ENCODE measurements around the gene TMEM254. TPM values are rescaled to one million over a fixed set of nuclear protein-coding genes. Genes with fewer than 3 reads are reported as not detected.

Gene TMEM254
- total and polyA plus RNA-seq, 2 of the 4 experiments (the other 2 are of a cell fraction) = 4.7 to 10.7 TPM

GRCh38 chr10:80108576-80109239 is 30.2 kb downstream of the TMEM254 start:
- Histone ChIP-seq H3K9ac (ENCODE audit: low read depth, low read length) (no peak overlapping the region), H2BK120ac (ENCODE audit: low read depth, low read length) (no peak overlapping the region), H3K4me3 (ENCODE audit: insufficient read depth, low read depth, low read length) (no peak overlapping the region), H3K9me3 (ENCODE audit: control insufficient read depth, insufficient read depth, low read length) (peaks cover 16% of the 10 kb centered on the region), H4K20me1 (ENCODE audit: insufficient read depth, low read length) (no peaks in the 10 kb centered on the region), H3K4ac (ENCODE audit: low read depth, low read length) (no peak overlapping the region), H2AK5ac (ENCODE audit: low read depth, low read length) (no peak overlapping the region), H3K14ac (replicated peaks; ENCODE audit: low read depth, low read length) (no peak overlapping the region), H4K5ac (ENCODE audit: low read depth, low read length) (no peak overlapping the region), H2BK5ac (ENCODE audit: low read depth, low read length, poor library complexity, severe bottlenecking) (no peak overlapping the region), H2AK9ac (replicated peaks; ENCODE audit: low read depth, low read length, poor library complexity) (no peak overlapping the region), H3K23ac (ENCODE audit: low read depth, low read length) (no peak overlapping the region), H3K9me1 (ENCODE audit: insufficient read depth, low read length) (no peaks in the 10 kb centered on the region), H3K4me2 (ENCODE audit: low read depth, low read length) (no peak overlapping the region), H3K56ac (ENCODE audit: extremely low read depth, insufficient read depth, low read length) (no peak overlapping the region), H3K4me1 (ENCODE audit: control insufficient read depth, insufficient read depth, low read length) (no peaks in the 10 kb centered on the region; the same call in 1 of the 2 replicates), H4K8ac (ENCODE audit: low read depth in 2 of 2, low read length in 2 of 2) (no peak overlapping the region), H2BK15ac (ENCODE audit: low read depth, low read length) (no peak overlapping the region), H3K27me3 (ENCODE audit: control insufficient read depth, insufficient read depth, low read length) (no peaks in the 10 kb centered on the region), H2AFZ (replicated peaks; ENCODE audit: low read length, poor library complexity) (no peak overlapping the region), H3K18ac (ENCODE audit: low read depth, low read length) (no peak overlapping the region), H4K91ac (ENCODE audit: insufficient read depth, low read depth, low read length) (no peak overlapping the region), H3K79me1 (ENCODE audit: low read depth in 1 of 2, low read length in 2 of 2) (no peaks in the 10 kb centered on the region), H3K27ac (ENCODE audit: insufficient read depth, low read length) (no peak overlapping the region), H2BK20ac (ENCODE audit: low read depth, low read length) (no peak overlapping the region), H3K36me3 (ENCODE audit: control insufficient read depth, insufficient read depth, low read length) (no peaks in the 10 kb centered on the region)
- BruUV-seq (replicated peaks) = no TSS peak
- ATAC-seq (ENCODE audit: low read depth) (no peak), DNase-seq (no peak)
- in situ Hi-C loops (cut with MboI; ENCODE audit: low sequenced_read_pairs) = no loop called here
- TF ChIP-seq RFX5 (IDR thresholded peaks at IDR 0.05; ENCODE audit: low read depth, low read length) = no peak
- TF ChIP-seq RAD21 (IDR thresholded peaks at IDR 0.05; ENCODE audit: low read length) = no peak
- TF ChIP-seq SMC3 (IDR thresholded peaks at IDR 0.05; ENCODE audit: low read depth, low read length) = no peak
- TF ChIP-seq MAZ (IDR thresholded peaks at IDR 0.05; ENCODE audit: borderline replicate concordance, low read depth, low read length) = no peak
- TF ChIP-seq ELK1 (IDR thresholded peaks at IDR 0.05; ENCODE audit: borderline replicate concordance, low read depth, low read length) = no peak
- TF ChIP-seq MAFK (IDR thresholded peaks at IDR 0.05; ENCODE audit: low read depth, low read length) = no peak
- TF ChIP-seq POLR2A (IDR thresholded peaks at IDR 0.05; ENCODE audit: low read depth, low read length) = no peak
- TF ChIP-seq USF2 (IDR thresholded peaks at IDR 0.05; ENCODE audit: low read depth, low read length) = no peak
- no peak for TF ChIP-seq CTCF (conservative IDR thresholded peaks at IDR 0.05; ENCODE audit: low read depth, low read length)
- TF ChIP-seq MXI1 (IDR thresholded peaks at IDR 0.05; ENCODE audit: borderline replicate concordance, low read depth, low read length) = no peak
- TF ChIP-seq CHD1 (IDR thresholded peaks at IDR 0.05; ENCODE audit: low read depth, low read length) = no peak
- TF ChIP-seq CEBPB (IDR thresholded peaks at IDR 0.05; ENCODE audit: low read depth, low read length) = no peak
- no peak for TF ChIP-seq RCOR1 (IDR thresholded peaks at IDR 0.05; ENCODE audit: insufficient replicate concordance, low read length)
- intact Hi-C loops (cut with micrococcal nuclease) = no loop called here
- CTCF ChIA-PET = no interaction called here
- 50% methylated on average over 3 of the region's 8 CpGs; no CpG with 5 or more reads in 1 of the 2 experiments for WGBS, 2 experiments (ENCODE audit: extremely low coverage in 2 of 2, insufficient read length in 1 of 2)
- POLR2A ChIA-PET (ENCODE audit: unreplicated experiment) = no interaction called here
- dilution Hi-C loops (cut with HindIII; ENCODE audit: low sequenced_read_pairs, unreplicated experiment) = no loop called here
